Measurements from ENCODE around the gene OSBPL10. TPM values are rescaled to one million over a fixed set of nuclear protein-coding genes. Genes with fewer than 3 reads are reported as not detected.

The OSBPL10 gene
- total RNA-seq, 1 donor = 7.6 TPM

GRCh38 chr3:31772758-31773473, 208.1 kb downstream of the OSBPL10 start:
- no peaks in the 10 kb centered on the region for H3K27me3 ChIP-seq (ENCODE audit: insufficient read depth, low read length)
- no peak overlapping the region for H3K4me3 ChIP-seq (ENCODE audit: low read length)
- H3K9me3 ChIP-seq (ENCODE audit: low read depth, low read length) = no peaks in the 10 kb centered on the region
- no peaks in the 10 kb centered on the region for H3K4me1 ChIP-seq (ENCODE audit: insufficient read depth, low read length)

GRCh38 chr3:31772272-31772671, 208.8 kb downstream of the OSBPL10 start:
- Histone ChIP-seq H3K27me3 (ENCODE audit: insufficient read depth, low read length) (no peaks in the 10 kb centered on the region), H3K9me3 (ENCODE audit: low read depth, low read length) (no peaks in the 10 kb centered on the region), H3K4me3 (ENCODE audit: low read length) (no peak overlapping the region), H3K4me1 (ENCODE audit: insufficient read depth, low read length) (no peaks in the 10 kb centered on the region)

GRCh38 chr3:31770822-31771326, 210.2 kb downstream of the OSBPL10 start:
- H3K9me3 ChIP-seq (ENCODE audit: low read depth, low read length) = no peaks in the 10 kb centered on the region
- H3K4me1 ChIP-seq (ENCODE audit: insufficient read depth, low read length) = peaks cover 4% of the 10 kb centered on the region
- no peak overlapping the region for H3K4me3 ChIP-seq (ENCODE audit: low read length)
- no peaks in the 10 kb centered on the region for H3K27me3 ChIP-seq (ENCODE audit: insufficient read depth, low read length)

- Histone ChIP-seq H3K27me3 (ENCODE audit: insufficient read depth, low read length) (no peaks in the 10 kb centered on the region), H3K4me3 (ENCODE audit: low read length) (no peak overlapping the region), H3K4me1 (ENCODE audit: insufficient read depth, low read length) (peaks cover 4% of the 10 kb centered on the region), H3K9me3 (ENCODE audit: low read depth, low read length) (no peaks in the 10 kb centered on the region)
Measured at GRCh38 chr3:31768479-31769125, 212.5 kb downstream of the OSBPL10 start.

DNA sequence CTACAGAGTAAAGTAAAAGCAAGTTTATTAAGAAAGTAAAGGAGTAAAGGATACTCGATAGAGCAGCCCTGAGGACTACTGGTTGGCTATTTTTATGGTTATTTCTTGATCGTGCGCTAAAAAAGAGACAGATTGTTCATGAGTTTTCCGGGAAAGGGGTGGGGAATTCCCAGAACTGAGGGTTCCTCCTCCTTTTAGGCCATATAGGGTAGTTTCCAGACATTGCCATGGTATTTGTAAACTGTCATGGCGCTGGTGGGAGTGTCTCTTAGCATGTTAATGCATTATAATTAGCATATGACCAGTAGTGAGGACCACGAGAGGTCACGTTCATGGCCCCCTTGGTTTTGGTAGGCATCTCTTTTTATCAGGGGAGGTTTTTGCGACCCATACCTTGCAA, 213.1 kb downstream of the OSBPL10 start:
- no peaks in the 10 kb centered on the region for H3K27me3 ChIP-seq (ENCODE audit: insufficient read depth, low read length)
- peaks cover 4% of the 10 kb centered on the region for H3K4me1 ChIP-seq (ENCODE audit: insufficient read depth, low read length)
- no peak overlapping the region for H3K4me3 ChIP-seq (ENCODE audit: low read length)
- H3K9me3 ChIP-seq (ENCODE audit: low read depth, low read length) = no peaks in the 10 kb centered on the region

DNA sequence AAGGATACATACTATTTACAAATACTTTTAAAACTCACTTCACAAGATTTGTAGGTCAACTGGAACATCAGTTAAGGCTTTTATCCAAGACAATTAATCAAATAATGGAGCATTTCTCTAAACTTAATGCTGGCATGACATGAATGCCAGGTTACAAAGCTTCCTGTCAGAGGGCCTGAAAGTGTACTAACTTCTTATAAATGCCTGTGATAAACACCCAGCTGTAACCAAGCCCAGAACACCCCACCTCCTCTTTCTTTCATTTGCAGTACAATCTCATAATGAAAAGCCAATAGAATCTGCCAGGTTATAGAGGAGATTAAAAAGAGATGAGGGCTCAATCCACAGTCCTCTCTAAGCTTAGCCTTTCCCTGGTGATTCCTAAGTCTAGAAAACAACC, 214.4 kb downstream of the OSBPL10 start:
- peaks cover 4% of the 10 kb centered on the region for H3K4me1 ChIP-seq (ENCODE audit: insufficient read depth, low read length)

GRCh38 chr3:31765871-31766270, 215.2 kb downstream of the OSBPL10 start:
- no peaks in the 10 kb centered on the region for H3K27me3 ChIP-seq (ENCODE audit: insufficient read depth, low read length)
- no peaks in the 10 kb centered on the region for H3K9me3 ChIP-seq (ENCODE audit: low read depth, low read length)
- no peak overlapping the region for H3K4me3 ChIP-seq (ENCODE audit: low read length)

More for the DNA sequence above, 214.4 kb downstream of the OSBPL10 start:
- no peaks in the 10 kb centered on the region for H3K27me3 ChIP-seq (ENCODE audit: insufficient read depth, low read length)
- no peak overlapping the region for H3K4me3 ChIP-seq (ENCODE audit: low read length)
- no peaks in the 10 kb centered on the region for H3K9me3 ChIP-seq (ENCODE audit: low read depth, low read length)

GRCh38 chr3:31763731-31764130, 217.3 kb downstream of the OSBPL10 start:
- H3K4me3 ChIP-seq (ENCODE audit: low read length) = no peak overlapping the region
- H3K4me1 ChIP-seq (ENCODE audit: insufficient read depth, low read length) = peaks cover 4% of the 10 kb centered on the region
- H3K9me3 ChIP-seq (ENCODE audit: low read depth, low read length) = no peaks in the 10 kb centered on the region
- H3K27me3 ChIP-seq (ENCODE audit: insufficient read depth, low read length) = no peaks in the 10 kb centered on the region

More at GRCh38 chr3:31765871-31766270, 215.2 kb downstream of the OSBPL10 start:
- peaks cover 4% of the 10 kb centered on the region for H3K4me1 ChIP-seq (ENCODE audit: insufficient read depth, low read length)

DNA sequence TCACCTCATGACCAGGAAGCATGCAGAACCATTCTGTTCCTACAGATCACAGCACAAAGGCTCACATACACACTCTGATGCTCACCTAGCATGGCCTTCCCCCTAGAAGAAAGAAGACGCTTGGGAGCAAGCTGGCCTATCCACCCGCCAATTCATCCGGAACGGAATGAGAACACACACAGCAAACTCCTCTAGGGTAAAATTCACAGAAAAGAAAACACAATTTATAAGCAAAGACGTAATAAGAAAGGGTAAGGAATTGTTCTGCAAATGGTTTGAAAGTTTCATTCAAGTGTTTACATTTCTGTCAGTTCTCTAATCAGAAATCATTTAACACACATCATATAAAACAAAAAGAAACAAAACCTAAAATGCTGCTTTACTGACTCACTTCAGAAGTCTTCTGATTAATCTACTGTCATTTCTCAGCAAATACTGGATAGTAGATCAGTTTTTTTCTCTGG, 218.1 kb downstream of the OSBPL10 start:
- no peaks in the 10 kb centered on the region for H3K27me3 ChIP-seq (ENCODE audit: insufficient read depth, low read length)
- peaks cover 4% of the 10 kb centered on the region for H3K4me1 ChIP-seq (ENCODE audit: insufficient read depth, low read length)
- no peak overlapping the region for H3K4me3 ChIP-seq (ENCODE audit: low read length)
- H3K9me3 ChIP-seq (ENCODE audit: low read depth, low read length) = no peaks in the 10 kb centered on the region

DNA sequence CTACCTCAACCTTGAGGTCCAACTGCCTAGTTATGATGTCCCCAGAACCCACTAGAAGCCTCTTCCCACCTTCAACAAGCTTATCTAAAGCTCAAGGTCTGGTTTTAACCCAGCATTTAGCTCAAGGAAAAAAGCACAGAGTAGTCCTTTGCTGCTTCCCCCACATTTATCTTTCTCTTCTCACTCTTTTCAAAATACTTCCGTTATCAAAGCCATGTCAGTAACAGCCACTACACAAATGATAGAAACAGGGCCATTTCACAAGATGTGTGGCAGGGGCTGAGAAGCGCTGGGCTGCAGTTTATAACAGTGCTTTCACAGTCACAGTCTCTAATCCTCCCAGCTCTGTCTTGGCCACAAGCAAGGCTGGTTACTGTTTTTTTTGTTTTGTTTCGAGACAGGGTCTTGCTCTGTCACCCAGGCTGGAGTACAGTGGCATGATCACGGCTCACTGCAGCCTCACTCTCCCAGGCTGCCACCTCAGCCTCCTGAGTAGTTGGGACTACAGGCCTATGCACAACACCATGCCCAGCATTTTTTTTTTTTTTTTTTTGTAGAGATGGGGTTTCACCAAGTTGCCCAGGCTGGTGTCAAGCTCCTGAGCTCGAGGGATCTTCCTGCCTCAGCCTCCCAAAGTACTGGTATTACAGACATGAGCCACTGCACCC, 218.8 kb downstream of the OSBPL10 start:
- Histone ChIP-seq H3K27me3 (ENCODE audit: insufficient read depth, low read length) (no peaks in the 10 kb centered on the region), H3K9me3 (ENCODE audit: low read depth, low read length) (no peaks in the 10 kb centered on the region), H3K4me1 (ENCODE audit: insufficient read depth, low read length) (peaks cover 4% of the 10 kb centered on the region), H3K4me3 (ENCODE audit: low read length) (no peak overlapping the region)

DNA sequence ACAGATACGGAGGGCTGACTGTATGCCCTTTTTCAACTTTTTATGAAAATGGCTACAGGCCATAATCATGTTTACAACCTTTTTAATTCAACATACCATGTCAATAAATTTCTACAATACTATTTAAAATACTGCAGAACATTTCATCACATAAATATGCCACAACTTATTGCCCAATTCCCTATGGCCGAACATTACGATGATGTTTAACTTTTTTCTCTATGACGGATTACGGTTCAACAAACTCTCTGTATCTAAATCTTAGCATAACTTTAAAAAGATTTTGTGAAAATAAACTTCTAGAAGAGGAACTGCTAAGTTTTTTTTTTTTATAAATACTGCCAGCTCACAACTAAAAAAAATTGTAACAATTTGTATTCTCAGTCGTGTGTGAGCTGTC, 220.4 kb downstream of the OSBPL10 start:
- no peaks in the 10 kb centered on the region for H3K27me3 ChIP-seq (ENCODE audit: insufficient read depth, low read length)

GRCh38 chr3:31758322-31758965, 222.6 kb downstream of the OSBPL10 start:
- no peaks in the 10 kb centered on the region for H3K27me3 ChIP-seq (ENCODE audit: insufficient read depth, low read length)
- no peak overlapping the region for H3K4me3 ChIP-seq (ENCODE audit: low read length)
- H3K9me3 ChIP-seq (ENCODE audit: low read depth, low read length) = no peaks in the 10 kb centered on the region
- H3K4me1 ChIP-seq (ENCODE audit: insufficient read depth, low read length) = no peaks in the 10 kb centered on the region

More for the DNA sequence above, 220.4 kb downstream of the OSBPL10 start:
- no peaks in the 10 kb centered on the region for H3K4me1 ChIP-seq (ENCODE audit: insufficient read depth, low read length)
- H3K4me3 ChIP-seq (ENCODE audit: low read length) = no peak overlapping the region
- H3K9me3 ChIP-seq (ENCODE audit: low read depth, low read length) = no peaks in the 10 kb centered on the region

DNA sequence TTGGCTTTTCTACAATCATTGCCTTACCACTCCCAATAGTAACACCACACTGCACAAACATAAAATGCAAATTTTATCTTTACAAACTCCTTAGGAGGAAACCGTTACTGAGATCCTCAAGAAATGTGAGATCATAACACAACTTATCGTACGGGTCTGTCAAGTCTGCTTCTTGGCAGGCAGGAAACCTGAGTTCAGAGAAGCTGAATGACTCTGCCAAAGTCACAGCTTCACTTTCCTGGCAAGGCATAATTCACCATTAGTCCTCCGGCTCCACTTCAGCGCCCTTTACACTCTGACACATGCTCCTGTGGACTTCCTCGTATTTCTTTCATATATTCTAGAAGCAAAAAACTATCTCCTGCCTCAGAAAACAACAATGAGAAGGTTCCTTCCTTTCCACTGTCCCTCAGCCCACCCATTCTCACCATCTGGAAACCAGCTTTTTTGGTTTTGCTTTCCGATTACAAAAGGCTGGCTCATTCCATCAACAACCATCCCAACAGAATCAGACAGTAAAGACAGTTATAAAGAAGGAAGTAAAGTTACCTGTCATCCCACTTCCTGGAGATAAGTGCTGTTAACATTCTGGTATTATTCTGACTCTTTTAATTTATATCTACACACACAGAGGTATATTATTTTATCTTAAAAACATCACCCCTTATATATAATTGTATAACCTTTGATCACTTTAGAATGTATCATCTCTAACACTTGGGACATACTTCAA, 225.0 kb downstream of the OSBPL10 start:
- Histone ChIP-seq H3K27me3 (ENCODE audit: insufficient read depth, low read length) (no peaks in the 10 kb centered on the region), H3K4me3 (ENCODE audit: low read length) (no peak overlapping the region), H3K4me1 (ENCODE audit: insufficient read depth, low read length) (no peaks in the 10 kb centered on the region), H3K9me3 (ENCODE audit: low read depth, low read length) (no peaks in the 10 kb centered on the region)

GRCh38 chr3:31754575-31755278, 226.3 kb downstream of the OSBPL10 start:
- Histone ChIP-seq H3K27me3 (ENCODE audit: insufficient read depth, low read length) (no peaks in the 10 kb centered on the region), H3K4me3 (ENCODE audit: low read length) (no peak overlapping the region), H3K9me3 (ENCODE audit: low read depth, low read length) (no peaks in the 10 kb centered on the region), H3K4me1 (ENCODE audit: insufficient read depth, low read length) (no peaks in the 10 kb centered on the region)
